ENCODE results near the gene AXIN1. TPM values are rescaled to one million over a fixed set of nuclear protein-coding genes. Genes with fewer than 3 reads are reported as not detected.
"Not testable (repeated sequence)": the region's sequence is repeated elsewhere in the genome, so short reads cannot be mapped to it uniquely, and the experiment has no call there.

The AXIN1 gene
- total and polyA plus RNA-seq, 2 donors (not counting 3 experiments of a cell fraction or from before 2014, with no cell fraction given), result 8.3 to 21.9 TPM

- Histone ChIP-seq H3K36me3 (ENCODE audit: control insufficient read depth in 2 of 2, extremely low read depth in 1 of 2, insufficient read depth in 2 of 2, low read length in 2 of 2) (peaks cover 0 to 7% of the 10 kb centered on the region in 2 experiments), H3K9ac (replicated peaks; ENCODE audit: extremely low read depth, insufficient read depth, low read length) (no peak overlapping the region), H3K27ac (ENCODE audit: insufficient read depth, low read depth, low read length) (no peak overlapping the region), H4K20me1 (replicated peaks; ENCODE audit: control insufficient read depth, extremely low read depth, insufficient read depth, low read length) (no peaks in the 10 kb centered on the region), H2AFZ (ENCODE audit: low read depth, low read length) (no peak overlapping the region), H3K4me2 (ENCODE audit: insufficient read depth, low read length) (no peak overlapping the region), H3K9me1 (replicated peaks; ENCODE audit: control insufficient read depth, extremely low read depth, insufficient read depth, low read length) (no peaks in the 10 kb centered on the region), H3K79me2 (ENCODE audit: control insufficient read depth, insufficient read depth, low read length) (no peaks in the 10 kb centered on the region), H3K9me3 (replicated peaks; ENCODE audit: control insufficient read depth, insufficient read depth, low read length) (no peaks in the 10 kb centered on the region), H3K4me3 (replicated peaks in 1 of 3; ENCODE audit: insufficient read depth in 1 of 3, low read depth in 1 of 3, low read length in 3 of 3) (no peak overlapping the region), H3K27me3 (ENCODE audit: control insufficient read depth in 2 of 2, insufficient read depth in 2 of 2, low read length in 2 of 2) (no peaks in the 10 kb centered on the region), H3K4me1 (ENCODE audit: control insufficient read depth, extremely low read depth, insufficient read depth, low read length) (no peaks in the 10 kb centered on the region)
- ChIA-PET CTCF (no interaction called here), POLR2A (no interaction called here)
- BruUV-seq (replicated peaks), result no TSS peak
- no peak for FAIRE-seq
- DNase-seq (ENCODE audit: low read depth, low spot score), result no peak
- intact Hi-C loops (cut with micrococcal nuclease), result no loop called here
- dilution Hi-C loops (cut with MboI; ENCODE audit: extremely low pct_ligation_motif_present, low sequenced_read_pairs), result no loop called here
- TF ChIP-seq MAX (IDR thresholded peaks at IDR 0.05; ENCODE audit: insufficient read depth, insufficient read length), result no peak
- no peak for TF ChIP-seq CTCF (IDR thresholded peaks at IDR 0.05; ENCODE audit: extremely low read depth in 1 of 2, insufficient read depth in 1 of 2, low read depth in 1 of 2, low read length in 2 of 2)
- TF ChIP-seq GATA2 (IDR thresholded peaks at IDR 0.05; ENCODE audit: insufficient read depth, insufficient read length, low read depth, low read length), result no peak
- no peak for TF ChIP-seq FOS (IDR thresholded peaks at IDR 0.05; ENCODE audit: borderline replicate concordance, insufficient read depth, low read length)
- TF ChIP-seq MYC (IDR thresholded peaks at IDR 0.05; ENCODE audit: low read depth, low read length), result no peak
- no peak for TF ChIP-seq POLR2A (IDR thresholded peaks at IDR 0.05; ENCODE audit: low read depth, low read length)
- no peak for TF ChIP-seq POLR2AphosphoS5 (IDR thresholded peaks at IDR 0.05; ENCODE audit: insufficient read depth, low read depth, low read length)
- no peak for TF ChIP-seq JUN (IDR thresholded peaks at IDR 0.05; ENCODE audit: borderline replicate concordance, insufficient read depth, insufficient read length, low read depth)
- no peak for TF ChIP-seq EZH2 (IDR thresholded peaks at IDR 0.05; ENCODE audit: borderline replicate concordance, low read depth, low read length, severe bottlenecking)
Measured at GRCh38 chr16:268141-269053, 84.1 kb downstream of the AXIN1 start.

- POLR2A ChIA-PET; dilution Hi-C loops (cut with MboI; ENCODE audit: extremely low pct_ligation_motif_present, low sequenced_read_pairs); H3K36me3 ChIP-seq (ENCODE audit: control insufficient read depth in 2 of 2, extremely low read depth in 1 of 2, insufficient read depth in 2 of 2, low read length in 2 of 2); H3K4me3 ChIP-seq (replicated peaks in 1 of 3; ENCODE audit: insufficient read depth in 1 of 3, low read depth in 1 of 3, low read length in 3 of 3); H3K9me3 ChIP-seq (replicated peaks; ENCODE audit: control insufficient read depth, insufficient read depth, low read length); BruUV-seq (replicated peaks); CTCF ChIA-PET; H3K79me2 ChIP-seq (ENCODE audit: control insufficient read depth, insufficient read depth, low read length); intact Hi-C loops (cut with micrococcal nuclease); H3K27me3 ChIP-seq (ENCODE audit: control insufficient read depth in 2 of 2, insufficient read depth in 2 of 2, low read length in 2 of 2); H4K20me1 ChIP-seq (replicated peaks; ENCODE audit: control insufficient read depth, extremely low read depth, insufficient read depth, low read length); H3K4me1 ChIP-seq (ENCODE audit: control insufficient read depth, extremely low read depth, insufficient read depth, low read length); H3K4me2 ChIP-seq (ENCODE audit: insufficient read depth, low read length); H3K9me1 ChIP-seq (replicated peaks; ENCODE audit: control insufficient read depth, extremely low read depth, insufficient read depth, low read length); H2AFZ ChIP-seq (ENCODE audit: low read depth, low read length); H3K9ac ChIP-seq (replicated peaks; ENCODE audit: extremely low read depth, insufficient read depth, low read length); DNase-seq (ENCODE audit: low read depth, low spot score); FAIRE-seq; H3K27ac ChIP-seq (ENCODE audit: insufficient read depth, low read depth, low read length): not testable (repeated sequence)
Measured at GRCh38 chr16:267562-267961, 85.0 kb downstream of the AXIN1 start.

All from endothelial cell of umbilical vein (primary cell).